Endothelial cell of umbilical vein (primary cell): ENCODE results near the gene FATE1.

Experiments used
- CTCF ChIP-seq, 2 donors: IDR thresholded peaks; 1 replicate in 1 of 2; 2 replicates in 1 of 2; pipeline ENCODE4 v1.5.1; 2011; ENCODE audit warnings: low read length in 2 of 2, mild to moderate bottlenecking in 2 of 2, moderate library complexity in 2 of 2, control low read depth in 1 of 2, inconsistent platforms in 1 of 2, low read depth in 1 of 2; ENCODE audit not compliant: insufficient read depth in 1 of 2; ENCODE audit errors: extremely low read depth in 1 of 2
- POLR2A ChIP-seq: IDR thresholded peaks from 2 replicates; pipeline ENCODE4 v1.6.1; 2012; ENCODE audit warnings: low read depth, mild to moderate bottlenecking, control low read depth, low read length
- POLR2AphosphoS5 ChIP-seq: IDR thresholded peaks from 2 replicates; pipeline ENCODE4 v1.6.1; 2012; ENCODE audit warnings: low read depth, mild to moderate bottlenecking, control low read depth, low read length, moderate library complexity; ENCODE audit not compliant: insufficient read depth

DNA sequence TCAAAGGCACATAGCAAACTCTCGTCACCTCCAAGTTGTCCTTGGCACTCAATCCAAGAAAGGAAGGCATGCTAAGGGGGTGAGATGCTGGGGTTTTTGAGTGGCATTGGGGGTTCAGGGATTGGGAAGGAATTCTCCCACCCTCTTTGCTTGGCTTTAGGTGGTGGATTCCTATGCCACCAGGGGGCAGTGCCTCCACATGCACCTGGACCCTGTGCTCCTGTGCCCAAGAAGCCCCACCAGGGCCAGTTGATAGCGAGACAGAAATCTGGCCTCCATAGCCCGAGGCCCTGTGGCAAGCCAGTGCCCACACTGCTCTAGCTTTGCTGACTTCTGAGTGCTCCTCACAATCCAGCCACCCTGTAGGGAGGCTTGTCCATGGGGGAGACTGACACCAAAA, 2.0 kb upstream of the FATE1 start:
- TF ChIP-seq CTCF (IDR thresholded peaks at IDR 0.05; ENCODE audit: extremely low read depth in 1 of 2, insufficient read depth in 1 of 2, low read depth in 1 of 2, low read length in 2 of 2) (peak; percentile 27 to 47), POLR2AphosphoS5 (no peak), POLR2A (no peak)
